ENCODE data around the gene LRCH1. TPM values are rescaled to one million over a fixed set of nuclear protein-coding genes. Genes with fewer than 3 reads are reported as not detected.
A peak's percentile ranks its signal among the peaks of the same experiment; 100 is the strongest.

LRCH1 gene
- polyA plus RNA-seq, 1 of the 3 experiments (the other 2 are of a cell fraction), result 5.5 TPM

- no peaks in the 10 kb centered on the region for H3K9me2 ChIP-seq
- CTCF ChIA-PET, result interaction anchor here (1.0 to 3.9 kb wide), 3 partner anchors 9 to 117 kb away, joined by 3 to 19 read pairs (median 5); no protein-coding TSS in a partner anchor
- H3K27me3 ChIP-seq (ENCODE audit: insufficient read depth), result no peaks in the 10 kb centered on the region
- no peak overlapping the region for H3K27ac ChIP-seq (ENCODE audit: low read depth in 2 of 2, low read length in 1 of 2)
- H3K36me3 ChIP-seq (replicated peaks in 1 of 2; ENCODE audit: control insufficient read depth in 1 of 2, insufficient read depth in 2 of 2, low read length in 1 of 2), result no peaks in the 10 kb centered on the region
- no peak for DNase-seq
- H3K4me1 ChIP-seq (ENCODE audit: control insufficient read depth in 1 of 2, insufficient read depth in 2 of 2, low read depth in 1 of 2, low read length in 1 of 2), result peaks cover 14 to 20% of the 10 kb centered on the region in 2 experiments; a peak in 2 of 4 replicates
- WGBS (ENCODE audit: low lambda C conversion rate), result 90% methylated on average over 5 of the region's 5 CpGs
- no peaks in the 10 kb centered on the region for H3F3A ChIP-seq (replicated peaks; ENCODE audit: insufficient read depth)
- no peaks in the 10 kb centered on the region for H3K9me3 ChIP-seq
- H3K4me3 ChIP-seq (ENCODE audit: low read depth in 2 of 2, low read length in 1 of 2), result no peak overlapping the region
- no peak overlapping the region for H3K4me2 ChIP-seq
- TF ChIP-seq MXI1 (IDR thresholded peaks at IDR 0.05; ENCODE audit: low read depth, low read length) (0 out of 2 replicates have a peak, but pooled peaks have one; percentile 12), REST (IDR thresholded peaks at IDR 0.05; ENCODE audit: low read depth, low read length) (no peak)
- H4K20me1 ChIP-seq (ENCODE audit: insufficient read depth), result peaks cover 62% of the 10 kb centered on the region
- H3K79me2 ChIP-seq (ENCODE audit: insufficient read depth), result peaks cover 88% of the 10 kb centered on the region
- no peak overlapping the region for H3K9ac ChIP-seq
- POLR2A ChIA-PET, result no interaction called here
- H2AFZ ChIP-seq (ENCODE audit: low read depth), result no peak overlapping the region
Observed at GRCh38 chr13:46604226-46604990, 51.4 kb downstream of the LRCH1 start.

- no peak for DNase-seq
- Histone ChIP-seq H3K9ac (no peak overlapping the region), H3K4me1 (ENCODE audit: control insufficient read depth in 1 of 2, insufficient read depth in 2 of 2, low read depth in 1 of 2, low read length in 1 of 2) (peaks cover 14 to 18% of the 10 kb centered on the region in 2 experiments; a peak in 2 of 4 replicates), H3K9me2 (no peaks in the 10 kb centered on the region), H3K36me3 (replicated peaks in 1 of 2; ENCODE audit: control insufficient read depth in 1 of 2, insufficient read depth in 2 of 2, low read length in 1 of 2) (no peaks in the 10 kb centered on the region), H3K4me3 (ENCODE audit: low read depth in 2 of 2, low read length in 1 of 2) (no peak overlapping the region), H2AFZ (ENCODE audit: low read depth) (no peak overlapping the region), H3K9me3 (no peaks in the 10 kb centered on the region), H3K27me3 (ENCODE audit: insufficient read depth) (no peaks in the 10 kb centered on the region), H3F3A (replicated peaks; ENCODE audit: insufficient read depth) (no peaks in the 10 kb centered on the region), H3K4me2 (no peak overlapping the region), H3K79me2 (ENCODE audit: insufficient read depth) (peaks cover 86% of the 10 kb centered on the region), H4K20me1 (ENCODE audit: insufficient read depth) (peaks cover 61% of the 10 kb centered on the region), H3K27ac (ENCODE audit: low read depth in 2 of 2, low read length in 1 of 2) (no peak overlapping the region)
- WGBS (ENCODE audit: low lambda C conversion rate), result 87% methylated on average over 4 of the region's 4 CpGs
- POLR2A ChIA-PET, result no interaction called here
- TF ChIP-seq POLR2AphosphoS5 (IDR thresholded peaks at IDR 0.05; ENCODE audit: low read depth, low read length), result no peak
- 0 out of 2 replicates have a peak, but pooled peaks have one; percentile 6 for TF ChIP-seq MXI1 (IDR thresholded peaks at IDR 0.05; ENCODE audit: low read depth, low read length)
- CTCF ChIA-PET, result interaction anchor here (1.0 kb wide), 1 partner anchor 10 kb away, joined by 3 read pairs; no protein-coding TSS in a partner anchor
Observed at GRCh38 chr13:46605076-46605824, 52.3 kb downstream of the LRCH1 start.

Data from SK-N-SH (cell line).